ENCODE results near the gene HDLBP.

Gene HDLBP

GRCh38 chr2:241195506-241196130, 119.9 kb downstream of the HDLBP start:
- peak; percentile 9 for DNase-seq (ENCODE audit: low spot score)

GRCh38 chr2:241194811-241195210, 120.7 kb downstream of the HDLBP start:
- DNase-seq (ENCODE audit: low spot score): peak; percentile 7

- DNase-seq (ENCODE audit: low spot score): peak; percentile 6
Observed at GRCh38 chr2:241193271-241193670, 122.2 kb downstream of the HDLBP start.

GRCh38 chr2:241191081-241191480, 124.4 kb downstream of the HDLBP start:
- DNase-seq (ENCODE audit: low spot score): no peak

- no peak for DNase-seq (ENCODE audit: low spot score)
Observed at GRCh38 chr2:241190291-241190981, 125.0 kb downstream of the HDLBP start.

- DNase-seq (ENCODE audit: low spot score): no peak
Observed at GRCh38 chr2:241189856-241190201, 125.6 kb downstream of the HDLBP start.

- no peak for DNase-seq (ENCODE audit: low spot score)
Observed at GRCh38 chr2:241189093-241189855, 126.2 kb downstream of the HDLBP start.

GRCh38 chr2:241188361-241189092, 126.9 kb downstream of the HDLBP start, which contains the start of gene ANO7:
ANO7 (plus strand) TSS chr2:241188677; CDS start chr2:241190064, 1,387 bp downstream.
- DNase-seq (ENCODE audit: low spot score): no peak

- DNase-seq (ENCODE audit: low spot score): no peak
Observed at GRCh38 chr2:241187918-241188234, 127.6 kb downstream of the HDLBP start.

- no peak for DNase-seq (ENCODE audit: low spot score)
Observed at GRCh38 chr2:241187101-241187917, 128.2 kb downstream of the HDLBP start.

GRCh38 chr2:241185961-241186360, 129.5 kb downstream of the HDLBP start:
- no peak for DNase-seq (ENCODE audit: low spot score)

GRCh38 chr2:241184901-241185300, 130.6 kb downstream of the HDLBP start:
- no peak for DNase-seq (ENCODE audit: low spot score)

- DNase-seq (ENCODE audit: low spot score): no peak
Observed at GRCh38 chr2:241183221-241183620, 132.3 kb downstream of the HDLBP start.

- no peak for DNase-seq (ENCODE audit: low spot score)
Observed at GRCh38 chr2:241182531-241183133, 132.8 kb downstream of the HDLBP start.

- DNase-seq (ENCODE audit: low spot score): no peak
Observed at GRCh38 chr2:241182126-241182525, 133.3 kb downstream of the HDLBP start.

GRCh38 chr2:241180495-241180894, 135.0 kb downstream of the HDLBP start:
- DNase-seq (ENCODE audit: low spot score): peak; percentile 86

GRCh38 chr2:241179899-241180298, 135.6 kb downstream of the HDLBP start:
- DNase-seq (ENCODE audit: low spot score): no peak

- DNase-seq (ENCODE audit: low spot score): no peak
Observed at GRCh38 chr2:241178961-241179360, 136.5 kb downstream of the HDLBP start.

GRCh38 chr2:241177526-241178334, 137.7 kb downstream of the HDLBP start:
- DNase-seq (ENCODE audit: low spot score): no peak

Data from iPS-NIHi11 (cell line).